HUES48 (cell line): Measurements from ENCODE around the gene DNAL4.

ENCODE experiments used
- H3K27ac ChIP-seq: one replicate; pipeline ENCODE4 v1.7.0; 2013; ENCODE audit warnings: low read depth, low read length, inconsistent platforms
- H3K27me3 ChIP-seq: 2 replicates; pipeline ENCODE4 v1.6.1; 2013; ENCODE audit warnings: mild to moderate bottlenecking, low read length; ENCODE audit not compliant: control insufficient read depth, insufficient read depth
- H3K36me3 ChIP-seq: 2 replicates; pipeline ENCODE4 v1.6.1; 2013; ENCODE audit warnings: low read length; ENCODE audit not compliant: control insufficient read depth, insufficient read depth
- H3K4me1 ChIP-seq: 2 replicates; pipeline ENCODE4 v1.6.1; 2013; ENCODE audit warnings: mild to moderate bottlenecking, low read length; ENCODE audit not compliant: control insufficient read depth, insufficient read depth
- H3K4me3 ChIP-seq: 2 replicates; pipeline ENCODE4 v1.5.1; 2013; ENCODE audit warnings: mild to moderate bottlenecking, low read depth, low read length
- H3K9ac ChIP-seq: 2 replicates; pipeline ENCODE4 v1.6.1; 2013; ENCODE audit warnings: mild to moderate bottlenecking, low read depth, low read length, moderate library complexity
- H3K9me3 ChIP-seq: 2 replicates; pipeline ENCODE4 v1.6.1; 2013; ENCODE audit warnings: low read length; ENCODE audit not compliant: control insufficient read depth, insufficient read depth

DNAL4 gene

GRCh38 chr22:38772623-38772873 lies 21.4 kb downstream of the DNAL4 start:
- Histone ChIP-seq H3K4me1 (no peaks in the 10 kb centered on the region), H3K27ac (no peak overlapping the region), H3K9me3 (no peaks in the 10 kb centered on the region), H3K27me3 (no peaks in the 10 kb centered on the region), H3K9ac (no peak overlapping the region), H3K36me3 (no peaks in the 10 kb centered on the region), H3K4me3 (no peak overlapping the region)

GRCh38 chr22:38770257-38770949 lies 23.5 kb downstream of the DNAL4 start:
- Histone ChIP-seq H3K4me1 (no peaks in the 10 kb centered on the region), H3K27ac (no peak overlapping the region), H3K4me3 (no peak overlapping the region), H3K36me3 (no peaks in the 10 kb centered on the region), H3K9me3 (no peaks in the 10 kb centered on the region), H3K9ac (no peak overlapping the region), H3K27me3 (no peaks in the 10 kb centered on the region)

- H3K9me3 ChIP-seq = no peaks in the 10 kb centered on the region
- H3K36me3 ChIP-seq = no peaks in the 10 kb centered on the region
- no peak overlapping the region for H3K27ac ChIP-seq
- H3K9ac ChIP-seq = no peak overlapping the region
- H3K4me1 ChIP-seq = no peaks in the 10 kb centered on the region
- H3K27me3 ChIP-seq = no peaks in the 10 kb centered on the region
- no peak overlapping the region for H3K4me3 ChIP-seq
Observed at GRCh38 chr22:38768036-38768435, 25.9 kb downstream of the DNAL4 start.

GRCh38 chr22:38767313-38767712 lies 26.6 kb downstream of the DNAL4 start:
- no peaks in the 10 kb centered on the region for H3K27me3 ChIP-seq
- H3K4me1 ChIP-seq = no peaks in the 10 kb centered on the region
- H3K36me3 ChIP-seq = no peaks in the 10 kb centered on the region
- H3K9me3 ChIP-seq = no peaks in the 10 kb centered on the region
- no peak overlapping the region for H3K4me3 ChIP-seq
- no peak overlapping the region for H3K9ac ChIP-seq
- no peak overlapping the region for H3K27ac ChIP-seq

GRCh38 chr22:38766076-38766777 lies 27.7 kb downstream of the DNAL4 start:
- Histone ChIP-seq H3K4me3 (no peak overlapping the region), H3K9me3 (no peaks in the 10 kb centered on the region), H3K36me3 (no peaks in the 10 kb centered on the region), H3K27ac (peak overlapping the region; percentile 64), H3K9ac (no peak overlapping the region), H3K27me3 (no peaks in the 10 kb centered on the region), H3K4me1 (no peaks in the 10 kb centered on the region)

GRCh38 chr22:38762551-38762983 lies 31.4 kb downstream of the DNAL4 start:
- Histone ChIP-seq H3K9me3 (no peaks in the 10 kb centered on the region), H3K4me3 (no peak overlapping the region), H3K9ac (no peak overlapping the region), H3K27ac (no peak overlapping the region), H3K27me3 (no peaks in the 10 kb centered on the region), H3K4me1 (no peaks in the 10 kb centered on the region), H3K36me3 (no peaks in the 10 kb centered on the region)

- no peak overlapping the region for H3K9ac ChIP-seq
Observed at GRCh38 chr22:38761202-38762162, 32.5 kb downstream of the DNAL4 start.

GRCh38 chr22:38760477-38761201 lies 33.3 kb downstream of the DNAL4 start:
- Histone ChIP-seq H3K27ac (no peak overlapping the region), H3K36me3 (no peaks in the 10 kb centered on the region), H3K9ac (no peak overlapping the region), H3K9me3 (no peaks in the 10 kb centered on the region), H3K27me3 (peaks cover 7% of the 10 kb centered on the region; the same call in 1 of the 2 replicates), H3K4me1 (no peaks in the 10 kb centered on the region), H3K4me3 (no peak overlapping the region)

More at GRCh38 chr22:38761202-38762162, 32.5 kb downstream of the DNAL4 start:
- Histone ChIP-seq H3K36me3 (no peaks in the 10 kb centered on the region), H3K27me3 (peaks cover 7% of the 10 kb centered on the region; the same call in 1 of the 2 replicates), H3K4me1 (no peaks in the 10 kb centered on the region), H3K4me3 (no peak overlapping the region), H3K9me3 (no peaks in the 10 kb centered on the region), H3K27ac (no peak overlapping the region)

GRCh38 chr22:38759005-38759404 lies 34.9 kb downstream of the DNAL4 start:
- no peak overlapping the region for H3K4me3 ChIP-seq
- H3K9ac ChIP-seq = no peak overlapping the region
- H3K27me3 ChIP-seq = peaks cover 7% of the 10 kb centered on the region; the same call in 1 of the 2 replicates
- H3K4me1 ChIP-seq = peaks cover 6% of the 10 kb centered on the region
- H3K9me3 ChIP-seq = no peaks in the 10 kb centered on the region
- no peak overlapping the region for H3K27ac ChIP-seq
- H3K36me3 ChIP-seq = no peaks in the 10 kb centered on the region

GRCh38 chr22:38758276-38758945 lies 35.5 kb downstream of the DNAL4 start:
- Histone ChIP-seq H3K27me3 (peaks cover 7% of the 10 kb centered on the region; the same call in 1 of the 2 replicates), H3K9me3 (no peaks in the 10 kb centered on the region), H3K4me3 (no peak overlapping the region), H3K4me1 (peaks cover 10% of the 10 kb centered on the region), H3K36me3 (no peaks in the 10 kb centered on the region), H3K9ac (no peak overlapping the region), H3K27ac (no peak overlapping the region)
